Measurements from ENCODE around the gene PLCB4. TPM values are rescaled to one million over a fixed set of nuclear protein-coding genes. Genes with fewer than 3 reads are reported as not detected.

Gene PLCB4
- total RNA-seq, 4 donors from 2014 or later: 30.7 to 61.8 (median 47.6) TPM

DNA sequence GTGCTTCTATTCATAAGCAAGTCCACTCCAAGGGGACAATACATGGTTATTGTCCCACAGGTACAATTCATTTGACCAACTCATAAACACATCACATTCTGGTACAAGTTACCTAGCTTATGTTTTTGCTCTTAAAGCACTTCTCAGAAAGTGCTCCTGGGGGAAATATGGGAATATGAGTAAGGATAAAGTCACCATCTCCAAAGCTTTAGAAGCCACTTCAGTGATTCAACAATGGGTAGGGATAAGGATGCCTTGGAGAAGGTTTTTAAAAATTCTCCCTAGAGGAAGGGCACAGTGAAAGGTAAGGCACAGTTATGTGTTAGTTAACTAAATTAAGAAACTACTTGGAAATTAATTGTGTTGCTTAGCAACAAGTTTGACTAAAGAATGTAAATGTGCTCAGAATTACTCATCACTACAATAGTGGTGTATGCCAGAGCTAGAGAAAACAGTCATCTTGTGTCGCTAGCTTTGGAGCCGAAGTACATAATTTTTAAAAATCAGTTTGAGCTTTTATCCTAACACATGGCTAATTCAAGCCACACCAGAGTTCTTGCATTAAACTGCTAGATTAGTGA lies 406.0 kb downstream of the PLCB4 start:
- H3K27ac ChIP-seq (replicated peaks in 1 of 4): no peak overlapping the region
- intact Hi-C loops (cut with DNase I): no loop called here
- 51% methylated on average over 2 of the region's 2 CpGs for WGBS
- peaks cover 0 to 56% (median 15%) of the 10 kb centered on the region in 4 donors for H3K36me3 ChIP-seq
- H3K9me3 ChIP-seq: no peaks in the 10 kb centered on the region
- DNase-seq (ENCODE audit: extremely low spot score): no peak
- TF ChIP-seq POLR2A (IDR thresholded peaks at IDR 0.05; ENCODE audit: low read depth) (no peak), EP300 (IDR thresholded peaks at IDR 0.05) (no peak)
- TF ChIP-seq, protein P1, sequence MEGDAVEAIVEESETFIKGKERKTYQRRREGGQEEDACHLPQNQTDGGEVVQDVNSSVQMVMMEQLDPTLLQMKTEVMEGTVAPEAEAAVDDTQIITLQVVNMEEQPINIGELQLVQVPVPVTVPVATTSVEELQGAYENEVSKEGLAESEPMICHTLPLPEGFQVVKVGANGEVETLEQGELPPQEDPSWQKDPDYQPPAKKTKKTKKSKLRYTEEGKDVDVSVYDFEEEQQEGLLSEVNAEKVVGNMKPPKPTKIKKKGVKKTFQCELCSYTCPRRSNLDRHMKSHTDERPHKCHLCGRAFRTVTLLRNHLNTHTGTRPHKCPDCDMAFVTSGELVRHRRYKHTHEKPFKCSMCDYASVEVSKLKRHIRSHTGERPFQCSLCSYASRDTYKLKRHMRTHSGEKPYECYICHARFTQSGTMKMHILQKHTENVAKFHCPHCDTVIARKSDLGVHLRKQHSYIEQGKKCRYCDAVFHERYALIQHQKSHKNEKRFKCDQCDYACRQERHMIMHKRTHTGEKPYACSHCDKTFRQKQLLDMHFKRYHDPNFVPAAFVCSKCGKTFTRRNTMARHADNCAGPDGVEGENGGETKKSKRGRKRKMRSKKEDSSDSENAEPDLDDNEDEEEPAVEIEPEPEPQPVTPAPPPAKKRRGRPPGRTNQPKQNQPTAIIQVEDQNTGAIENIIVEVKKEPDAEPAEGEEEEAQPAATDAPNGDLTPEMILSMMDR (IDR thresholded peaks at IDR 0.05): no peak
- no peak overlapping the region for H3K4me3 ChIP-seq
- no peaks in the 10 kb centered on the region for H3K4me1 ChIP-seq
- H3K27me3 ChIP-seq: no peaks in the 10 kb centered on the region

DNA sequence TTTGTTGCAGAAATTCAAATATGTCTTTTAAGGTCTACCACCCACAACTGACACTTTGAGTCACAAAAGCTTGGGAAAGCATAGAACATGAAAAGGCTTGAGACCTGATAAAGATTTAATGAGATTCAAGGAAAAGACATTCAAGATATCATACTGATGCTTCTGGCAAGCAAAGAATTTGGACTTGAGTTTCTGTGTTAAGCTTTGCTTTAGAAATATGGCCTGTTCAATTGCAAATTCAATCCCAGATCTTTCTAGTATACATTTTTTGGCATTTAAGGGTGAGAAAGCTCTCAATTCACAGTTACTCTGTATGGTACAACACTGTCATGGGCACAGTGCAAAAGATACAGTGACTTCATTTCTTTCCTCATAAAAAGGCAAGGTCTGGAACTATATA lies 406.6 kb downstream of the PLCB4 start:
- peaks cover 0 to 56% (median 15%) of the 10 kb centered on the region in 4 donors for H3K36me3 ChIP-seq
- no peaks in the 10 kb centered on the region for H3K27me3 ChIP-seq
- no peaks in the 10 kb centered on the region for H3K4me1 ChIP-seq
- TF ChIP-seq POLR2A (IDR thresholded peaks at IDR 0.05; ENCODE audit: low read depth) (no peak), POLR2AphosphoS5 (IDR thresholded peaks at IDR 0.05) (no peak), EP300 (IDR thresholded peaks at IDR 0.05) (no peak)
- TF ChIP-seq, protein P1 (IDR thresholded peaks at IDR 0.05): no peak
- no peaks in the 10 kb centered on the region for H3K9me3 ChIP-seq
- intact Hi-C loops (cut with DNase I): no loop called here
- no peak overlapping the region for H3K4me3 ChIP-seq
- no peak overlapping the region for H3K27ac ChIP-seq (replicated peaks in 1 of 4)
- DNase-seq (ENCODE audit: extremely low spot score): no peak

DNA sequence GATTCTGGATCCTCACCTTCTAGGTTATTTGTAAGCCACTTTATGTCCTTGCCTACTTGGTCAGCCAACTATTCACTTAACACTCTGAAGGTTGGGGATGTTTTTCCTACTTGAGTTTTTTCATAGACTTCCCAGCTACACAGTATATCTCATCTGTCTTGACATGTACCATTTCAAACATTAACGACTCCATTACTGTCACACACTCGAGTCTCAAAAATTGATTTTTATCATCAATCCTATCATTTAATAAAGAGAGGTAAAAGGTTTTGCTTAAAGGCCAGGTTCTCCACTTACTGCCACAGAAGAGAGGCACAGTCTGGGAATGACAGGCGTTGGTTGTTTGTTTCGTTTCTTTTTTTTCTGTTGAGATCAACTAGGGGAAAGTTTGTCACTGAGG lies 407.3 kb downstream of the PLCB4 start:
- Histone ChIP-seq H3K36me3 (peaks cover 0 to 56% (median 15%) of the 10 kb centered on the region in 4 donors), H3K4me3 (no peak overlapping the region), H3K9me3 (no peaks in the 10 kb centered on the region), H3K27me3 (no peaks in the 10 kb centered on the region), H3K4me1 (no peaks in the 10 kb centered on the region), H3K27ac (replicated peaks in 1 of 4) (no peak overlapping the region)
- TF ChIP-seq POLR2A (IDR thresholded peaks at IDR 0.05; ENCODE audit: low read depth): no peak
- no peak for TF ChIP-seq POLR2AphosphoS5 (IDR thresholded peaks at IDR 0.05)
- TF ChIP-seq, protein P1 (IDR thresholded peaks at IDR 0.05): no peak
- no peak for TF ChIP-seq EP300 (IDR thresholded peaks at IDR 0.05)
- 68% methylated on average over 4 of the region's 4 CpGs for WGBS
- DNase-seq (ENCODE audit: extremely low spot score): no peak
- intact Hi-C loops (cut with DNase I): no loop called here

DNA sequence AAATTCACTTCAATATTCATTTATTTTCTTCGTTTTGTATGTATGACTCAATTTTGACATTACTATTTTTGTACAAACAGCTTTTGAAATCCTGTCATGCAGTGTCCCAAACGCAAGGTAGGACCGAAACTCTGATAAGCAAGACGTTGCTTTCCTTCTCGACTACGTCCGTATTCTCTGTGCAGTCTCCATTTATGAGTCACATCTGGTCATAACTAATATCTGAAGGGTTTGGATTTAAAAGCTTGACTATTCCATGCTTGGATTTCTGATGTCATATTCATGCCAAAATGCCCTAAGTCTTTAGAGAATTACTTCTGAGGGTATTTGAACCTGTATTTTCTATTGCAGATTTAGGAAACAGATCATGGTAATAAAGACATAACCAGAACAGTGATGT lies 407.8 kb downstream of the PLCB4 start:
- intact Hi-C loops (cut with DNase I): no loop called here

More for the DNA sequence above, 407.8 kb downstream of the PLCB4 start:
- WGBS: 93% methylated on average over 7 of the region's 7 CpGs
- Histone ChIP-seq H3K4me3 (no peak overlapping the region), H3K4me1 (no peaks in the 10 kb centered on the region), H3K27me3 (no peaks in the 10 kb centered on the region), H3K36me3 (peaks cover 0 to 52% (median 15%) of the 10 kb centered on the region in 4 donors), H3K9me3 (no peaks in the 10 kb centered on the region), H3K27ac (replicated peaks in 1 of 4) (no peak overlapping the region)
- TF ChIP-seq EP300 (IDR thresholded peaks at IDR 0.05) (no peak), POLR2AphosphoS5 (IDR thresholded peaks at IDR 0.05) (no peak)
- TF ChIP-seq, protein P1 (IDR thresholded peaks at IDR 0.05): no peak
- DNase-seq (ENCODE audit: extremely low spot score): no peak
